PC-3 (cell line): Measurements from ENCODE around the gene VWA1. TPM values are rescaled to one million over a fixed set of nuclear protein-coding genes. Genes with fewer than 3 reads are reported as not detected.

Experiments used
- ATAC-seq: fragments of 200-7000 bp; cut with Tn5 transposase; 2 replicates; pipeline ENCODE4 v1.9.1; 2020; ENCODE audit warnings: mild to moderate bottlenecking, moderate library complexity
- BruUV-seq: library from RNA; stranded (reverse); fragments of 400-500 nt; replicated peaks from 2 replicates; lab custom pipeline; 2021; lab: Mats Ljungman, UMichigan
- CTCF ChIA-PET: fragments of 300-600 bp; sonication (Branson Sonifier 250); formaldehyde crosslinking; loops from one replicate; lab custom pipeline; 2022; ENCODE audit warnings: antibody characterized with exemption; lab: Charles Lee
- POLR2A ChIA-PET: fragments of 300-600 bp; sonication (Branson Sonifier 250); formaldehyde crosslinking; loops from one replicate; lab custom pipeline; 2022; ENCODE audit warnings: antibody characterized with exemption; ENCODE audit not compliant: unreplicated experiment; lab: Charles Lee
- DNase-seq: peaks from one replicate; pipeline ENCODE4 v3.0.0-alpha.2; 2015
- H2AFZ ChIP-seq: fragments of 300-600 bp; sonication (generic); 2 replicates; pipeline ENCODE4 v1.6.0; 2016; ENCODE audit warnings: antibody characterized with exemption, low read length
- H3F3A ChIP-seq: fragments of 300-600 bp; sonication (generic); one replicate; pipeline ENCODE4 v1.6.0; 2017; ENCODE audit warnings: antibody characterized with exemption, low read length, control low read depth, mild to moderate bottlenecking; ENCODE audit not compliant: unreplicated experiment
- H3K27ac ChIP-seq: fragments of 300-600 bp; sonication (generic); 2 replicates; pipeline ENCODE4 v1.5.1; 2016; ENCODE audit warnings: mild to moderate bottlenecking, low read length
- H3K27me3 ChIP-seq: fragments of 300-600 bp; sonication (generic); 2 replicates; pipeline ENCODE4 v1.6.1; 2016; ENCODE audit warnings: low read length, mixed read lengths
- H3K36me3 ChIP-seq: fragments of 300-600 bp; sonication (generic); 2 replicates; pipeline ENCODE4 v1.6.1; 2016; ENCODE audit warnings: low read depth, mixed run types, low read length, mixed read lengths
- H3K4me1 ChIP-seq: fragments of 300-600 bp; sonication (generic); 2 replicates; pipeline ENCODE4 v1.5.1; 2016; ENCODE audit warnings: low read length; ENCODE audit not compliant: insufficient read depth
- H3K4me2 ChIP-seq: fragments of 300-600 bp; sonication (generic); 2 replicates; pipeline ENCODE4 v1.6.0; 2016; ENCODE audit warnings: low read length
- H3K4me3 ChIP-seq: fragments of 300-600 bp; sonication (generic); 2 replicates; pipeline ENCODE4 v1.5.1; 2016; ENCODE audit warnings: mild to moderate bottlenecking, low read length, mixed read lengths
- H3K79me2 ChIP-seq: fragments of 300-600 bp; sonication (generic); 2 replicates; pipeline ENCODE4 v1.6.1; 2017; ENCODE audit warnings: low read length, mixed read lengths
- H3K9ac ChIP-seq: fragments of 300-600 bp; sonication (generic); 2 replicates; pipeline ENCODE4 v1.6.0; 2016; ENCODE audit warnings: mild to moderate bottlenecking, low read length
- H3K9me2 ChIP-seq: fragments of 300-600 bp; sonication (generic); replicated peaks from 2 replicates; pipeline ENCODE4 v1.6.1; 2016; ENCODE audit warnings: mixed run types, low read length, mixed read lengths
- H3K9me3 ChIP-seq: fragments of 300-600 bp; sonication (generic); 2 replicates; pipeline ENCODE4 v1.6.1; 2016; ENCODE audit warnings: low read length, mixed read lengths
- H4K20me1 ChIP-seq: fragments of 300-600 bp; sonication (generic); 2 replicates; pipeline ENCODE4 v1.6.1; 2016; ENCODE audit warnings: low read length, mixed read lengths
- EZH2 ChIP-seq: fragments of 300-600 bp; sonication (generic); IDR thresholded peaks from one replicate; pipeline ENCODE4 v1.6.1; 2017; ENCODE audit warnings: antibody characterized with exemption, mild to moderate bottlenecking, low read length; ENCODE audit not compliant: unreplicated experiment
- EZH2phosphoT487 ChIP-seq: fragments of 300-600 bp; sonication (generic); IDR thresholded peaks from 2 replicates; pipeline ENCODE4 v1.6.1; 2018; ENCODE audit warnings: mild to moderate bottlenecking, antibody characterized with exemption, low read length, borderline replicate concordance
- intact Hi-C: fragments of 100-400 bp; cut with micrococcal nuclease; formaldehyde crosslinking; loops from 2 replicates; pipeline ENCODE4 v1.9.0; 2023
- total RNA-seq: library from RNA; depleted of rRNA; stranded (reverse); fragments of >200 nt; gene quantifications from 2 replicates; pipeline ENCODE4 v1.2.3, GENCODE V29; 2014
- TF ChIP-seq, protein P1 (sequence below): fragments of 300-600 bp; sonication (generic); conservative IDR thresholded peaks from 2 replicates; pipeline ENCODE4 v1.5.1; 2017; ENCODE audit warnings: antibody characterized with exemption, low read depth, mild to moderate bottlenecking, low read length

Gene VWA1
- total RNA-seq, 1 experiment from 2014 or later: 59.1 TPM

GRCh38 chr1:1399872-1400575 lies 35.5 kb upstream of the VWA1 start:
- peak overlapping the region; percentile 92 for H3K4me2 ChIP-seq
- POLR2A ChIA-PET: interaction anchor here (0.6 kb wide), 2 partner anchors 126 to 380 kb away, joined by 10 to 14 read pairs; no protein-coding TSS in a partner anchor
- intact Hi-C loops: loop anchor here (2.0 kb wide), 2 partner anchors 23 to 105 kb away; no protein-coding TSS in a partner anchor
- CTCF ChIA-PET: interaction anchor here (1.3 kb wide), 1 partner anchor 105 kb away, joined by 5 read pairs; no protein-coding TSS in a partner anchor
- no peaks in the 10 kb centered on the region for H3K9me2 ChIP-seq
- ATAC-seq (peak; percentile 6), DNase-seq (peak; percentile 39)
- no peaks in the 10 kb centered on the region for H3K27me3 ChIP-seq
- BruUV-seq: TSS peak; percentile 67
- peak overlapping the region; percentile 52 for H3K27ac ChIP-seq
- peak overlapping the region; percentile 94 for H3K4me3 ChIP-seq
- peaks cover 29% of the 10 kb centered on the region for H3K4me1 ChIP-seq
- no peaks in the 10 kb centered on the region for H3F3A ChIP-seq
- peaks cover 78% of the 10 kb centered on the region for H3K79me2 ChIP-seq
- peaks cover 44% of the 10 kb centered on the region for H3K36me3 ChIP-seq
- H4K20me1 ChIP-seq: 0 out of 2 replicates have a peak, but pooled peaks cover 6% of the 10 kb centered on the region
- H3K9me3 ChIP-seq: no peaks in the 10 kb centered on the region
- H3K9ac ChIP-seq: peak overlapping the region; percentile 98
- TF ChIP-seq, protein P1, sequence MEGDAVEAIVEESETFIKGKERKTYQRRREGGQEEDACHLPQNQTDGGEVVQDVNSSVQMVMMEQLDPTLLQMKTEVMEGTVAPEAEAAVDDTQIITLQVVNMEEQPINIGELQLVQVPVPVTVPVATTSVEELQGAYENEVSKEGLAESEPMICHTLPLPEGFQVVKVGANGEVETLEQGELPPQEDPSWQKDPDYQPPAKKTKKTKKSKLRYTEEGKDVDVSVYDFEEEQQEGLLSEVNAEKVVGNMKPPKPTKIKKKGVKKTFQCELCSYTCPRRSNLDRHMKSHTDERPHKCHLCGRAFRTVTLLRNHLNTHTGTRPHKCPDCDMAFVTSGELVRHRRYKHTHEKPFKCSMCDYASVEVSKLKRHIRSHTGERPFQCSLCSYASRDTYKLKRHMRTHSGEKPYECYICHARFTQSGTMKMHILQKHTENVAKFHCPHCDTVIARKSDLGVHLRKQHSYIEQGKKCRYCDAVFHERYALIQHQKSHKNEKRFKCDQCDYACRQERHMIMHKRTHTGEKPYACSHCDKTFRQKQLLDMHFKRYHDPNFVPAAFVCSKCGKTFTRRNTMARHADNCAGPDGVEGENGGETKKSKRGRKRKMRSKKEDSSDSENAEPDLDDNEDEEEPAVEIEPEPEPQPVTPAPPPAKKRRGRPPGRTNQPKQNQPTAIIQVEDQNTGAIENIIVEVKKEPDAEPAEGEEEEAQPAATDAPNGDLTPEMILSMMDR: no peak
- no peak for TF ChIP-seq EZH2
- TF ChIP-seq EZH2phosphoT487: no peak
- H2AFZ ChIP-seq: peak overlapping the region; percentile 65

DNA sequence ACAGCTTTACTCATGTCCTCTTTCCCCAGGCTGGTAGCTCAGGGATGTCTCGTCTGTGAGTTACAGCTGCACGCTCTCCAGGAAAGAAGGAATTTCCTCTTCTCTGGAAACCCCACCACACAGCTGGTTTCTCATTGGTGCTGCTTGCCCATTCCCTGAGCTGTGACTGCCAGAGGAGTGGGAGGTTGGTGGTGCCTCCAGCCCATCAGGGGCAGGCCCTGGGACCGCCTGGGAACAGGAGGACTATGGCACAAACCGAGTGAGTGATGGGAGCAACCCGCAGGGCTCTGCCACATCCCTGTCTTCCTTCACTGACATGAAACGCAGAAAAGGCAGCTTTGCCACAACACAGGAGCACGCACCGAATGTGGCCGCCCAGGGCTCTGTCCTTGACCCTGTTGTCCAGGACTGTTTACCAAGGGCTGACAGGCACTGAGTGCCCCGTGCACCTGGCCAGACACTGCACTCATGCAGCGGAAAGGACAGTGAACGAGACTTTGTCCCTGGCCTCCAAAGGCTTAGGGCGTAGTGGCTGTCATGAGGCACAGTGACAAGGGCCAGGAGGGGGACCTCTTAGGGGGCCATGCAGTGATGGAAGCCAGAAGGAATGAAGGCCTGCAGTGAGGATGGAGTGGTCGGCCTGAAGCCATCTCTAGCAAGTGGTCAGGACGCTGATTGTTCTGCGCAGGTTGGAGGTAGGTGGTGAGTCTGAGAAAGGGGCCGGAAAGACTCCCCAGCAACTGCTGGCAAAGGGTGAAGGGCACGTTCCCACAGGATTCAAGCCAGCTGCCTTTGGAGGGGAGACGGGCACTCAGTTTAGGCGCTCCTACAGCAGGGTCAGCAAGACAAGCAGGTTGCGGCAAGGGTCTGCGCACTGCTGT lies 34.7 kb upstream of the VWA1 start:
- no TSS peak for BruUV-seq
- Histone ChIP-seq H4K20me1 (no peaks in the 10 kb centered on the region), H3K4me1 (peaks cover 35% of the 10 kb centered on the region), H3K4me2 (peak overlapping the region; percentile 92), H3K27ac (peak overlapping the region; percentile 52; the same call in 1 of the 2 replicates), H3K9me2 (no peaks in the 10 kb centered on the region), H3K36me3 (peaks cover 45% of the 10 kb centered on the region), H3K9ac (peak overlapping the region; percentile 98; the same call in 1 of the 2 replicates), H3K9me3 (no peaks in the 10 kb centered on the region), H3K4me3 (peak overlapping the region; percentile 94), H3K27me3 (no peaks in the 10 kb centered on the region), H3F3A (peaks cover 3% of the 10 kb centered on the region), H2AFZ (no peak overlapping the region), H3K79me2 (peaks cover 78% of the 10 kb centered on the region)
- ChIA-PET POLR2A (interaction anchor here (0.6 kb wide), 2 partner anchors 125 to 380 kb away, joined by 10 to 14 read pairs; no protein-coding TSS in a partner anchor), CTCF (interaction anchor here (0.5 to 1.3 kb wide), 2 partner anchors 104 to 105 kb away, joined by 4 to 5 read pairs; no protein-coding TSS in a partner anchor)
- intact Hi-C loops: no loop called here
- ATAC-seq (no peak), DNase-seq (no peak)
- no peak for TF ChIP-seq EZH2
- no peak for TF ChIP-seq EZH2phosphoT487
- TF ChIP-seq, protein P1: no peak
